Fibroblast of villous mesenchyme (primary cell): Measurements from ENCODE around the gene ARHGAP45. TPM values are rescaled to one million over a fixed set of nuclear protein-coding genes. Genes with fewer than 3 reads are reported as not detected.

Experiments used
- DNase-seq: peaks from one replicate; pipeline ENCODE4 v3.0.0-alpha.2; 2010; ENCODE audit warnings: low read depth
- H3K4me3 ChIP-seq: 2 replicates; pipeline ENCODE4 v1.5.1; 2011; ENCODE audit warnings: low read depth, mild to moderate bottlenecking, low read length
- total RNA-seq: library from RNA; depleted of rRNA; stranded (reverse); fragments of >200 nt; gene quantifications from 2 replicates; pipeline ENCODE4 v1.2.3, GENCODE V29; 2012
- TF ChIP-seq, protein P1 (sequence below): IDR thresholded peaks from 2 replicates; pipeline ENCODE4 v1.5.1; 2012; ENCODE audit warnings: low read depth, mild to moderate bottlenecking, low read length; ENCODE audit not compliant: insufficient read depth

Gene ARHGAP45, protein sequence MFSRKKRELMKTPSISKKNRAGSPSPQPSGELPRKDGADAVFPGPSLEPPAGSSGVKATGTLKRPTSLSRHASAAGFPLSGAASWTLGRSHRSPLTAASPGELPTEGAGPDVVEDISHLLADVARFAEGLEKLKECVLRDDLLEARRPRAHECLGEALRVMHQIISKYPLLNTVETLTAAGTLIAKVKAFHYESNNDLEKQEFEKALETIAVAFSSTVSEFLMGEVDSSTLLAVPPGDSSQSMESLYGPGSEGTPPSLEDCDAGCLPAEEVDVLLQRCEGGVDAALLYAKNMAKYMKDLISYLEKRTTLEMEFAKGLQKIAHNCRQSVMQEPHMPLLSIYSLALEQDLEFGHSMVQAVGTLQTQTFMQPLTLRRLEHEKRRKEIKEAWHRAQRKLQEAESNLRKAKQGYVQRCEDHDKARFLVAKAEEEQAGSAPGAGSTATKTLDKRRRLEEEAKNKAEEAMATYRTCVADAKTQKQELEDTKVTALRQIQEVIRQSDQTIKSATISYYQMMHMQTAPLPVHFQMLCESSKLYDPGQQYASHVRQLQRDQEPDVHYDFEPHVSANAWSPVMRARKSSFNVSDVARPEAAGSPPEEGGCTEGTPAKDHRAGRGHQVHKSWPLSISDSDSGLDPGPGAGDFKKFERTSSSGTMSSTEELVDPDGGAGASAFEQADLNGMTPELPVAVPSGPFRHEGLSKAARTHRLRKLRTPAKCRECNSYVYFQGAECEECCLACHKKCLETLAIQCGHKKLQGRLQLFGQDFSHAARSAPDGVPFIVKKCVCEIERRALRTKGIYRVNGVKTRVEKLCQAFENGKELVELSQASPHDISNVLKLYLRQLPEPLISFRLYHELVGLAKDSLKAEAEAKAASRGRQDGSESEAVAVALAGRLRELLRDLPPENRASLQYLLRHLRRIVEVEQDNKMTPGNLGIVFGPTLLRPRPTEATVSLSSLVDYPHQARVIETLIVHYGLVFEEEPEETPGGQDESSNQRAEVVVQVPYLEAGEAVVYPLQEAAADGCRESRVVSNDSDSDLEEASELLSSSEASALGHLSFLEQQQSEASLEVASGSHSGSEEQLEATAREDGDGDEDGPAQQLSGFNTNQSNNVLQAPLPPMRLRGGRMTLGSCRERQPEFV
- 0.43 and 0.97 TPM in 2 replicates for total RNA-seq

DNA sequence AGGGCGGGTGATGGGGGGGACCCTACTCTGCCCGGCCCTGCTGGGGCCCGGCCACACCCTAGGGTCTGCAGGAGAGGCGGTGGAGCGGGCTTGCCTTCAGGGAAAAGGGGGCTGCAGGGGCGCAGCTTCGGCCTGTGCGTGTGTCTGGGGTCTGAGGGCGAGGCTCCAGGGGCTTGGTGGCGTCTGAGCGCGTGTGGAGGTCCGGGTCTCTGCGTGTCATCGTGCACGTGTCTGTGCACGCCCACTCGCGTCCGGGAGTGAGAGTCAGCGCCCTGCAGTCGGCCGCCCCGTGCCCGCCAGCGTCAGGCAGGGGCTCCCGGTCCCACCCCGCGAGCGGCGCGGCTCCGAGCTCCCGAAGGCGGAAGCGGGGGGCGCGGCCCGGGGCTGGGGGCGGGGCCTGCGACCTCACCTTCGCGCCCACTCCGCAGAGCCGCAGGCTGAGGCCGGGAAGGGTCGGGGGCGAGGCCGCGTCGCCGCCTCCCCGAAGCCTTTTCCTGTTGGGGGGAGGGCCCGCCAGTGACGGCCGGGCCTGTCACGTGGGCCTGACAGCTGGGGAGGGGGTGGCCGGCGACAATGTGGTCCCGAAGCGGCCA, at the start of gene ARHGAP45:
TSS of gene ARHGAP45 (plus strand) at position 420 of the 593 bp plus-strand sequence. CDS start 239 bp downstream, outside the sequence.
- DNase-seq: no peak
- peak within 1 kb of the TSS; percentile 49 for H3K4me3 ChIP-seq
- TF ChIP-seq, protein P1, sequence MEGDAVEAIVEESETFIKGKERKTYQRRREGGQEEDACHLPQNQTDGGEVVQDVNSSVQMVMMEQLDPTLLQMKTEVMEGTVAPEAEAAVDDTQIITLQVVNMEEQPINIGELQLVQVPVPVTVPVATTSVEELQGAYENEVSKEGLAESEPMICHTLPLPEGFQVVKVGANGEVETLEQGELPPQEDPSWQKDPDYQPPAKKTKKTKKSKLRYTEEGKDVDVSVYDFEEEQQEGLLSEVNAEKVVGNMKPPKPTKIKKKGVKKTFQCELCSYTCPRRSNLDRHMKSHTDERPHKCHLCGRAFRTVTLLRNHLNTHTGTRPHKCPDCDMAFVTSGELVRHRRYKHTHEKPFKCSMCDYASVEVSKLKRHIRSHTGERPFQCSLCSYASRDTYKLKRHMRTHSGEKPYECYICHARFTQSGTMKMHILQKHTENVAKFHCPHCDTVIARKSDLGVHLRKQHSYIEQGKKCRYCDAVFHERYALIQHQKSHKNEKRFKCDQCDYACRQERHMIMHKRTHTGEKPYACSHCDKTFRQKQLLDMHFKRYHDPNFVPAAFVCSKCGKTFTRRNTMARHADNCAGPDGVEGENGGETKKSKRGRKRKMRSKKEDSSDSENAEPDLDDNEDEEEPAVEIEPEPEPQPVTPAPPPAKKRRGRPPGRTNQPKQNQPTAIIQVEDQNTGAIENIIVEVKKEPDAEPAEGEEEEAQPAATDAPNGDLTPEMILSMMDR: no peak

DNA sequence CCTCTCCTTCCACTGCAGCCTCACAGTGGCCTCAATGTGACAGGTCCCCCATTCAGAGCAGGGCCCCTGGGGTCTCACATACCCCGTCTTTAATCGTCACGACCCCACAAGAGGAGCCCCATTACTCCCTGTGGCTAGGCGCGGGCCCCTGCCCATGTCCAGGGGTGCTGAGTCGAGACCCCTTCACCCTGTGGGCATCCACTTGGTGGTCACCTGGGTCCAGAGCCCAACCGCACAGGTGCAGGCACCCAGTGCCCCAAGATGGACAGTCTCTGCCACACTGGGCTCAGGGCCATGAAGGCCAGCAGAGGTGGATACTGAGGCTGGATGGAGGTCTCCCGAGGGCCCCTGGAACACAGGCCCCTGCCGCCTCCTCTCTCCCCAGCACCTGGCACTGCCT, 49.1 kb upstream of the ARHGAP45 start:
- TF ChIP-seq, protein P1: no peak
- DNase-seq: no peak
- H3K4me3 ChIP-seq: no peak overlapping the region

DNA sequence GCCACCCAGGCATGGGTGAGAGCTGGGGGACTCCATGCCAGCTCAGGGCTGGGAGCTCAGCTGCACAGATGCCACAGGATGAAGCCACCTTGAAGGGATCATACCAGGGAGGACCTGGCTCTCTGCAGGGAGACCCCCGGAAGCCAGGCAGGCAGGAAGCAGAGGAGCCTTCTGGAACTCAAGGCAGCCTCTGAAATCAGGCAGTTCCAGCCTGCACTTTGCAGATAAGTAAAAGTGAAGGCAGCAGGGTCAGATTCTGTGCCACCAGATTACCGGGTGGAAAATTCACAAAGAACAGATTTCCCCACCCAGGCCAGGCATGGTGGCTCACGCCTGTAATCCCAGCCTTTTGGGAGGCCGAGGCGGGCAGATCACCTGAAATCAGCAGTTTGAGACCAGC, 48.6 kb upstream of the ARHGAP45 start:
- no peak overlapping the region for H3K4me3 ChIP-seq
- DNase-seq: no peak
- TF ChIP-seq, protein P1: no peak

DNA sequence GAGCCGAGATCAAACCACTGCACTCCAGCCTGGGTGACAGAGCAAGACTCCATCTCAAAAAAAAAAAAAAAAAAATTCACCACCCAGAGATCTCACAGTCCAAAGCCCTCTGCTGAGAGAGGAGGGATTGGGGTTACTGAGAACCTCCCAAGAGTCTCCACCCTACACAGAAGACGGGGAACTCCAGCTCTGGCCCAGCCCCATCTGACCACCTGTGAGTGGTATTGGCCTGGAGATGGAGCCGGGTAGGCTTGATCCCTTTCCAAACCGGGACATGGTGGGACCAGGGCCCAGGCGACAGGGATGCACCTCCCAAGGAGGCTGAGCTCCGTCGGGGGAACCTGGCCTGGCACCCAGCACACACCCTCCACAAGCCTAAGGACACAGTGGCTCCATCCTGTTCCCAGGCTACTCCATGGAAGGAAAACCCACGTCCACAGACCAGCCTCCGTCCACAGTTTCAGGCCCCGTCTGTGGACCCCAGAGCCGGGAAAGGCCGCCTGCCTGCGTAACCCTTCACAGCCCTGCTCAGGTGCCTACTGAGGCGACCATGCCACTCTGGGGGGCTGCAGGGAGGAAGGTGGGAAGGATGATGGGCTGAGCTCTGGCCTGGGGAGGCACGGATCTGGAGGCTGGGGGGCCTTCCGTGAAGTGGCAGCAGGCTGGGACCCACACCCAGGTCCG, 47.9 kb upstream of the ARHGAP45 start:
- H3K4me3 ChIP-seq: peak overlapping the region; percentile 84
- DNase-seq: no peak
- TF ChIP-seq, protein P1: no peak

DNA sequence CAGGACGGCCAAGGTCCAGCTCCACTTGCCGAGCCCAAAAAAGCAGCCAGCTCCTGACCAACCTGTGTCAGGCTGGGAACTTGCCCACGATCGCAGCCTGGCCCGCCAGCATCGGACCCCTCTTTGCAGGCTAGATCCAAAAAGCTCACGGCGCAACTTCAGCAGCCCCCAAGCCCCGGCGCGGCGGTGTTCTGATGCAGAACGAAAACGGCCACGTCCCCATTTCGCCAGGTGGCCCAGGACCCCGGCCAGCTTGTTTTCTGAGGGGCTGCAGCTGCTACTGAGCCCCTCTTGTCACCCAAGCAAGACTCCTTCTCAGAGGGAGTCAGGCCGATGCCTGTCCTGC, 47.4 kb upstream of the ARHGAP45 start:
- peak overlapping the region; percentile 84 for H3K4me3 ChIP-seq
- DNase-seq: no peak
- TF ChIP-seq, protein P1: no peak
